Common myeloid progenitor, CD34-positive (primary cell): Measurements from ENCODE around the gene SLC10A4.
"Not testable (repeated sequence)": the region's sequence is repeated elsewhere in the genome, so short reads cannot be mapped to it uniquely, and the experiment has no call there.

Source experiments
- CTCF ChIA-PET: fragments of 350-600 bp; sonication (Branson Sonifier 250); formaldehyde crosslinking; loops from one replicate; lab custom pipeline; 2021; ENCODE audit warnings: antibody characterized with exemption; lab: Charles Lee
- POLR2A ChIA-PET: fragments of 350-600 bp; sonication (Branson Sonifier 250); formaldehyde crosslinking; loops from one replicate; lab custom pipeline; 2021; ENCODE audit warnings: antibody characterized with exemption; lab: Charles Lee
- DNase-seq, 3 donors: peaks; one replicate each; pipeline versions ENCODE4 v3.0.0 to v3.0.0-alpha.2; 2013
- H3K27ac ChIP-seq, 2 experiments: 1 replicate in 1 of 2; 2 replicates in 1 of 2; pipeline ENCODE4 v1.7.0; 2013; ENCODE audit warnings: inconsistent platforms in 2 of 2, low read length in 2 of 2, mild to moderate bottlenecking in 2 of 2, low read depth in 1 of 2, moderate library complexity in 1 of 2; ENCODE audit not compliant: severe bottlenecking in 2 of 2, insufficient read depth in 1 of 2, poor library complexity in 1 of 2
- H3K27me3 ChIP-seq, 5 experiments: replicated peaks in 2 of 5; 1 replicate in 3 of 5; 2 replicates in 2 of 5; pipeline versions ENCODE4 v1.6.1 to v1.7.0; 2013; ENCODE audit warnings: low read length in 4 of 5, mild to moderate bottlenecking in 2 of 5, moderate library complexity in 2 of 5, inconsistent platforms in 1 of 5; ENCODE audit not compliant: insufficient read depth in 5 of 5, control insufficient read depth in 4 of 5
- H3K36me3 ChIP-seq, 4 experiments: 1 replicate in 2 of 4; 2 replicates in 2 of 4; pipeline versions ENCODE4 v1.6.1 to v1.7.0; 2013; ENCODE audit warnings: low read length in 3 of 4, control low read depth in 1 of 4, mild to moderate bottlenecking in 1 of 4; ENCODE audit not compliant: control insufficient read depth in 4 of 4, insufficient read depth in 4 of 4
- H3K4me1 ChIP-seq, 4 experiments: 1 replicate in 3 of 4; 2 replicates in 1 of 4; pipeline versions ENCODE4 v1.6.1 to v1.7.1; 2013; ENCODE audit warnings: low read length in 3 of 4, mild to moderate bottlenecking in 3 of 4, control low read depth in 1 of 4, inconsistent platforms in 1 of 4, moderate library complexity in 1 of 4; ENCODE audit not compliant: control insufficient read depth in 4 of 4, insufficient read depth in 4 of 4; ENCODE audit errors: control extremely low read depth in 1 of 4
- H3K4me3 ChIP-seq, 7 experiments: 1 replicate in 4 of 7; 2 replicates in 3 of 7; pipeline versions ENCODE4 v1.5.1 to v1.7.0; 2013; ENCODE audit warnings: mild to moderate bottlenecking in 7 of 7, low read length in 6 of 7, moderate library complexity in 6 of 7, inconsistent platforms in 2 of 7, low read depth in 2 of 7, control low read depth in 1 of 7; ENCODE audit not compliant: insufficient read depth in 4 of 7, control insufficient read depth in 1 of 7; ENCODE audit errors: extremely low read depth in 1 of 7
- H3K9me3 ChIP-seq, 5 experiments: 1 replicate in 4 of 5; 2 replicates in 1 of 5; pipeline versions ENCODE4 v1.6.1 to v1.7.1; 2013; ENCODE audit warnings: low read length in 4 of 5, mild to moderate bottlenecking in 2 of 5, inconsistent platforms in 1 of 5, low read depth in 1 of 5, moderate library complexity in 1 of 5; ENCODE audit not compliant: control insufficient read depth in 4 of 5, insufficient read depth in 2 of 5; ENCODE audit errors: control extremely low read depth in 1 of 5
- WGBS: methylation state at CpG from one replicate; pipeline ENCODE4 v1.1.5; 2013; ENCODE audit not compliant: insufficient coverage; 5-methylcytosine and 5-hydroxymethylcytosine counted together

The SLC10A4 gene

DNA sequence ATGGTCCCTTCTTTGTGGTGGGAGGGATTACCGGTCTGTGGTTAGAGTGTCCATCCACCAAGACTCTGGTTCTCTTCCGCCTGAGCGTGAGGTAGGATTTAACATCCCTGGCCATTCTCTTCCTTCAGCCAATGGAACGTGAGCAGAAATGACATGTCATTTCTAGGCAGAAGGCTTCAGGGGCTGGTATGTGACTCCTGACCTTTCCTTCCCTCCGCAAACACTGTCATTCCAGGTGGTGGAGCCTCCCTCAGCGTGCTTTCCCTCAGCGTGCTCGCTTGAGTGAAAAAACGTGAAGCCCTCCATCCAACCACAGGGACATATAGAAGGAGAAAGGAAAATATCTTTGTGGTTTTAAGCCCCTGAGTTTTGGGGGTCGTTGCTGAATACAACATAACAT lies 34.0 kb upstream of the SLC10A4 start:
- ChIA-PET POLR2A (no interaction called here), CTCF (no interaction called here)
- DNase-seq: no peak
- Histone ChIP-seq H3K9me3 (no peaks in the 10 kb centered on the region), H3K27me3 (no peaks in the 10 kb centered on the region), H3K4me1 (peaks cover 0 to 1% (median 0%) of the 10 kb centered on the region in 4 experiments), H3K4me3 (no peak overlapping the region), H3K27ac (no peak overlapping the region), H3K36me3 (no peaks in the 10 kb centered on the region)
- WGBS: 93% methylated on average over 3 of the region's 10 CpGs

DNA sequence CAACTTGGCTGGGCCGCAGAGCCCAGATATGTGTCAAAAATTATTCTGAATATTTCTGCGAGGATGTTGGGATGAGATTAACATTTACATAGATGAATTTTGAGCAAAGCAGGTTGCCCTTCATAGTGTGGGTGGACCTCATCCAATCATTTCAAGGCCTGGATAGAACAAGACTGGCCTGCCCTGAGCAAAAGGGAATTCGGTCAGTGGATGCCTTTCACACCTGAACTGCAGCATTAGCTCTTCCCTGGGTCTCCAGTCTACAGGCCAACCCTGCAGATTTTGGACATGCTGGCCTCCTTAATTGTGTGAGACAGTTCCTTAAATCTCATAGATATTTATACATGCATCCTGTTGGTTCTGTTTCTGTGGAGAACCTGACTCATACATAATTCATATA lies 32.4 kb upstream of the SLC10A4 start:
- ChIA-PET CTCF (interaction anchor here (0.7 kb wide), 1 partner anchor 88 kb away, joined by 3 read pairs; no protein-coding TSS in a partner anchor), POLR2A (no interaction called here)
- no peaks in the 10 kb centered on the region for H3K36me3 ChIP-seq
- H3K4me3 ChIP-seq: no peak overlapping the region
- peak in 2 of 3 donors; percentile 15 to 20 for DNase-seq
- no peaks in the 10 kb centered on the region for H3K27me3 ChIP-seq
- H3K27ac ChIP-seq: no peak overlapping the region
- H3K9me3 ChIP-seq: peaks cover 0 to under 1% (median 0%) of the 10 kb centered on the region in 5 experiments
- H3K4me1 ChIP-seq: peaks cover 0 to 1% (median 0%) of the 10 kb centered on the region in 4 experiments
- WGBS: 94% methylated on average over 2 of the region's 3 CpGs

DNA sequence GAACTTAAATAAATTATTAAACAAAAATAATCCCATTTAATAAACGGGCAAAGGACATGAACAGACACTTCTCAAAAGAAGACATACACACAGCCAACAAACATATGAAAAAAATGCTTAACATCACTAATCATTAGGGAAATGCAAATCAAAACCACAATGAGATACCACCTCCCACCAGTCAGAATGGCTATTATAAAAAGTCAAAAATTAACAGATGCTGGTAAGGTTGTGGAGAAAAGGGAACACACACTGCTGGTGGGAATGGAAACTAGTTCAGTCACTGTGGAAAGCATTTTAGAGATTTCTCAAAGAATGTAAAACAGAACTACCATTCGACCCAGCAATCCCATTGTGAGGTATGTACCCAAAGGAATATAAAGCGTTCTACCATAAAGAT lies 31.5 kb upstream of the SLC10A4 start:
- H3K27ac ChIP-seq, CTCF ChIA-PET, POLR2A ChIA-PET, H3K36me3 ChIP-seq, H3K4me1 ChIP-seq, H3K4me3 ChIP-seq, H3K27me3 ChIP-seq, DNase-seq, H3K9me3 ChIP-seq: not testable (repeated sequence)
- WGBS: 100% methylated on average over 1 of the region's 3 CpGs

GRCh38 chr4:48454591-48454990 lies 28.6 kb upstream of the SLC10A4 start:
- WGBS: 64% methylated on average over 2 of the region's 2 CpGs
- ChIA-PET CTCF (no interaction called here), POLR2A (no interaction called here)
- H3K4me1 ChIP-seq: peaks cover 0 to 1% (median 0%) of the 10 kb centered on the region in 4 experiments
- H3K9me3 ChIP-seq: peaks cover 0 to 10% (median 3%) of the 10 kb centered on the region in 5 experiments
- no peak for DNase-seq
- H3K27me3 ChIP-seq: no peaks in the 10 kb centered on the region
- H3K36me3 ChIP-seq: no peaks in the 10 kb centered on the region
- H3K4me3 ChIP-seq: no peak overlapping the region
- no peak overlapping the region for H3K27ac ChIP-seq

DNA sequence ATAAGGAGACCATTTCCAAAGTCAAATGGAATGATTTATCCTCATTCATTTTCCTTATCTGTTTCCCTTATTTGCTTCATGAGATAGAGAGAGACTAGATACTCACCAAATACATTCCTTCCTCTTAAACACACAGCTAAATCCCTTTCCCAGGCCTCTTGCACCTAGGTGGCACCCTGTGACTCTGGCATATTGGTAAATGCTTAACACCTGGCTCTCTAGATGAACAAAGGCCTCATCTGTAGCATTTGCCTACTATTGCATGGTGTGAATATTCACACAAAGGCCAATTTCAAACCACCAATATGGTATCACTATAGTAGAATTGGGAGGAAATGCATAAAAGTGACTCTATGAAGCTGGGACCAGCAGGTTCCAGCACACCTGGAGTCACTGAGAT lies 22.1 kb upstream of the SLC10A4 start:
- H3K27ac ChIP-seq: no peak overlapping the region
- peaks cover 0 to 7% (median 4%) of the 10 kb centered on the region in 5 experiments for H3K9me3 ChIP-seq
- no peak overlapping the region for H3K4me3 ChIP-seq
- CTCF ChIA-PET: interaction anchor here (1.2 to 1.4 kb wide), 2 partner anchors 14 to 21 kb away, joined by 3 read pairs; no protein-coding TSS in a partner anchor
- no peaks in the 10 kb centered on the region for H3K4me1 ChIP-seq
- POLR2A ChIA-PET: no interaction called here
- H3K27me3 ChIP-seq: no peaks in the 10 kb centered on the region
- no peak for DNase-seq
- H3K36me3 ChIP-seq: no peaks in the 10 kb centered on the region

GRCh38 chr4:48462363-48462762 lies 20.8 kb upstream of the SLC10A4 start:
- Histone ChIP-seq H3K4me1 (no peaks in the 10 kb centered on the region), H3K4me3 (no peak overlapping the region), H3K9me3 (peaks cover 0 to 3% (median 0%) of the 10 kb centered on the region in 5 experiments), H3K27me3 (no peaks in the 10 kb centered on the region), H3K27ac (no peak overlapping the region), H3K36me3 (no peaks in the 10 kb centered on the region)
- ChIA-PET POLR2A (no interaction called here), CTCF (interaction anchor here (0.6 to 1.2 kb wide), 2 partner anchors 19 to 54 kb away, joined by 3 read pairs; no protein-coding TSS in a partner anchor)
- no peak for DNase-seq
- 93% methylated on average over 3 of the region's 5 CpGs for WGBS

DNA sequence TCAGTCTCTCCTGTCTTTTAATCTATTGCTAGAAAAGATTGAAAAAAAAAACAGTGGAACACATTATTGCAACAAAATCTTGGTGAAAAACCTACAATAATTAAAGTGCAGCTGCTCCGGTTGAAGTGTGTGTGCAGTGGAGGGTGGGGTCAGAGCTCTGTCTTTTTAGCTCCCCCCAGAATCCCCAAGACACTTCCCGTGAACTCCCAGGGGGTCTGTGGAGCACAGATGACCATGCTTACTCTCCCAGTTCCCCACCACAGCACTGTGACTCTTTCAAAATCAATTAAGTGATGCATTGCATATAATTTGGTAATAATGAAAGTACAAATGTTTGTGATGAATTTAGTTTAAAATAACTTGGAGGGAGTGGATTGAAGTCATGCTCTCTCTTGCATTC lies 15.7 kb upstream of the SLC10A4 start:
- no peak for DNase-seq
- Histone ChIP-seq H3K27me3 (no peaks in the 10 kb centered on the region), H3K4me3 (no peak overlapping the region), H3K27ac (no peak overlapping the region), H3K4me1 (no peaks in the 10 kb centered on the region), H3K9me3 (peaks cover 0 to 2% (median 0%) of the 10 kb centered on the region in 5 experiments), H3K36me3 (no peaks in the 10 kb centered on the region)
- ChIA-PET POLR2A (no interaction called here), CTCF (interaction anchor here (0.6 to 1.9 kb wide), 2 partner anchors 21 to 164 kb away, joined by 3 to 6 read pairs; no protein-coding TSS in a partner anchor)
- 100% methylated on average over 1 of the region's 2 CpGs for WGBS
